ENCODE measurements around the gene PCNX1. TPM values are rescaled to one million over a fixed set of nuclear protein-coding genes. Genes with fewer than 3 reads are reported as not detected.

The PCNX1 gene
- total RNA-seq, 1 experiment from 2014 or later, result 23.3 TPM

GRCh38 chr14:71121001-71121400 is 213.7 kb downstream of the PCNX1 start:
- no peak overlapping the region for H3K9ac ChIP-seq (ENCODE audit: low read length)
- H3K9me3 ChIP-seq (ENCODE audit: low read length), result no peaks in the 10 kb centered on the region
- ATAC-seq (no peak), DNase-seq (no peak)
- H3K4me1 ChIP-seq (ENCODE audit: insufficient read depth, low read length), result peaks cover 33% of the 10 kb centered on the region
- H4K20me1 ChIP-seq (ENCODE audit: low read length), result no peaks in the 10 kb centered on the region
- ChIA-PET CTCF (no interaction called here), POLR2A (ENCODE audit: unreplicated experiment) (no interaction called here)
- peaks cover 4% of the 10 kb centered on the region for H3F3A ChIP-seq (ENCODE audit: low read length, unreplicated experiment)
- TF ChIP-seq CTCF (conservative IDR thresholded peaks at IDR 0.05; ENCODE audit: low read depth, low read length) (no peak), EZH2 (IDR thresholded peaks at IDR 0.05; ENCODE audit: low read length, unreplicated experiment) (no peak), EZH2phosphoT487 (IDR thresholded peaks at IDR 0.05; ENCODE audit: borderline replicate concordance, low read length) (no peak)
- no peaks in the 10 kb centered on the region for H3K27me3 ChIP-seq (ENCODE audit: low read length)
- no peak overlapping the region for H3K4me3 ChIP-seq (ENCODE audit: low read length)
- no peak overlapping the region for H3K4me2 ChIP-seq (ENCODE audit: low read length)
- H2AFZ ChIP-seq (ENCODE audit: low read length), result no peak overlapping the region
- no peaks in the 10 kb centered on the region for H3K36me3 ChIP-seq (ENCODE audit: low read depth, low read length)
- H3K9me2 ChIP-seq (replicated peaks; ENCODE audit: low read length), result no peaks in the 10 kb centered on the region
- H3K79me2 ChIP-seq (ENCODE audit: low read length), result no peaks in the 10 kb centered on the region
- H3K27ac ChIP-seq (ENCODE audit: low read length), result no peak overlapping the region
- intact Hi-C loops (cut with micrococcal nuclease), result no loop called here
- BruUV-seq (replicated peaks), result no TSS peak

- Histone ChIP-seq H3K27me3 (ENCODE audit: low read length) (no peaks in the 10 kb centered on the region), H3K79me2 (ENCODE audit: low read length) (no peaks in the 10 kb centered on the region), H3F3A (ENCODE audit: low read length, unreplicated experiment) (peaks cover 4% of the 10 kb centered on the region), H3K27ac (ENCODE audit: low read length) (no peak overlapping the region), H3K9me2 (replicated peaks; ENCODE audit: low read length) (no peaks in the 10 kb centered on the region), H3K4me2 (ENCODE audit: low read length) (no peak overlapping the region), H3K9me3 (ENCODE audit: low read length) (no peaks in the 10 kb centered on the region), H2AFZ (ENCODE audit: low read length) (no peak overlapping the region), H4K20me1 (ENCODE audit: low read length) (no peaks in the 10 kb centered on the region), H3K4me1 (ENCODE audit: insufficient read depth, low read length) (peaks cover 33% of the 10 kb centered on the region), H3K9ac (ENCODE audit: low read length) (no peak overlapping the region), H3K4me3 (ENCODE audit: low read length) (no peak overlapping the region), H3K36me3 (ENCODE audit: low read depth, low read length) (no peaks in the 10 kb centered on the region)
- ATAC-seq (no peak), DNase-seq (no peak)
- POLR2A ChIA-PET (ENCODE audit: unreplicated experiment), result no interaction called here
- intact Hi-C loops (cut with micrococcal nuclease), result no loop called here
- no TSS peak for BruUV-seq (replicated peaks)
- TF ChIP-seq CTCF (conservative IDR thresholded peaks at IDR 0.05; ENCODE audit: low read depth, low read length) (no peak), EZH2phosphoT487 (IDR thresholded peaks at IDR 0.05; ENCODE audit: borderline replicate concordance, low read length) (no peak), EZH2 (IDR thresholded peaks at IDR 0.05; ENCODE audit: low read length, unreplicated experiment) (no peak)
- CTCF ChIA-PET, result no interaction called here
Measured at GRCh38 chr14:71121711-71122110, 214.5 kb downstream of the PCNX1 start.

DNA sequence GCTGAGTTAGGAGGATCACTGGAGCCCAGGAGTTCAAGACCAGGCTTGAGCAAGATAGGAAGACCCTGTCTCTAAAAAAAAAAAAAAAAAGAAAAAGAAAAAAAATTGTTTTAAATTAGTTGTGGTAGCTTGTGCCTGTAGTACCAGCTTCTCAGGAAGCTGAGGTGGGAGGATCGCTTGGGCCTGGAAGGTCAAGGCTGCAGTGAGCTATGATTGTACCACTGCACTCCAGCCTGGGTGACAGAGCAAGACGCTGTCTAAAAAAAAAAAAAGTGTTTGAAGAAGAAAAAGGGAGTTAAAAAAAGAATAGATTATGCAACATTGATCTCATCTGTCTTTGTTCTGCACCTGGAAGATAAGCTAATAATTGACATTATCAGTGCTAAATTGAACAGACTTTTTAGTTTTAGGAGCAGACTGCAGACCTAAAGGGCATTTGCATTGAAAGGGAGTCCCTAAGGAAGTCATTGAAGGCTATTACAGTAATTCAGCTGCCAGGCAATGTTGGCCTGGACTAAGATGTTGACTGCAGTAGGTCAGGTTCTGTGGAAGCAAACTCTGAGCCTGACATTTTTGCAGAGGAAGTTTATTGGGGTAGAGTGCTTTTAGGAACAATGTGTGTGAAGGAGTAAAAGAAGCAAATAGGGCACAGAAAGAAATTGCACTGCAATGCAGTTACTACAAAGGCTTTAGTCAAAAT is 215.8 kb downstream of the PCNX1 start:
- H3K4me3 ChIP-seq (ENCODE audit: low read length), result no peak overlapping the region
- H4K20me1 ChIP-seq (ENCODE audit: low read length), result no peaks in the 10 kb centered on the region
- no peak overlapping the region for H3K27ac ChIP-seq (ENCODE audit: low read length)
- DNase-seq (no peak), ATAC-seq (no peak)
- ChIA-PET CTCF (no interaction called here), POLR2A (ENCODE audit: unreplicated experiment) (interaction anchor here (0.6 kb wide), 1 partner anchor 552 kb away, joined by 3 read pairs; no protein-coding TSS in a partner anchor)
- H3K4me1 ChIP-seq (ENCODE audit: insufficient read depth, low read length), result peaks cover 20% of the 10 kb centered on the region
- H3K27me3 ChIP-seq (ENCODE audit: low read length), result no peaks in the 10 kb centered on the region
- H3K9me2 ChIP-seq (replicated peaks; ENCODE audit: low read length), result no peaks in the 10 kb centered on the region
- no peak overlapping the region for H3K4me2 ChIP-seq (ENCODE audit: low read length)
- no peak overlapping the region for H2AFZ ChIP-seq (ENCODE audit: low read length)
- H3F3A ChIP-seq (ENCODE audit: low read length, unreplicated experiment), result peaks cover under 1% of the 10 kb centered on the region
- no peaks in the 10 kb centered on the region for H3K36me3 ChIP-seq (ENCODE audit: low read depth, low read length)
- H3K79me2 ChIP-seq (ENCODE audit: low read length), result no peaks in the 10 kb centered on the region
- intact Hi-C loops (cut with micrococcal nuclease), result no loop called here
- no peak for TF ChIP-seq CTCF (conservative IDR thresholded peaks at IDR 0.05; ENCODE audit: low read depth, low read length)
- TF ChIP-seq EZH2 (IDR thresholded peaks at IDR 0.05; ENCODE audit: low read length, unreplicated experiment), result no peak
- no peak for TF ChIP-seq EZH2phosphoT487 (IDR thresholded peaks at IDR 0.05; ENCODE audit: borderline replicate concordance, low read length)
- BruUV-seq (replicated peaks), result no TSS peak
- no peaks in the 10 kb centered on the region for H3K9me3 ChIP-seq (ENCODE audit: low read length)
- no peak overlapping the region for H3K9ac ChIP-seq (ENCODE audit: low read length)
